NCI-H187 (cell line): Measurements from ENCODE around the gene SPOCD1.

Source experiments
- DNase-seq, 2 experiments: peaks; one replicate each; lab custom pipeline; 2025; lab: John Stamatoyannopoulos, UW

The SPOCD1 gene

DNA sequence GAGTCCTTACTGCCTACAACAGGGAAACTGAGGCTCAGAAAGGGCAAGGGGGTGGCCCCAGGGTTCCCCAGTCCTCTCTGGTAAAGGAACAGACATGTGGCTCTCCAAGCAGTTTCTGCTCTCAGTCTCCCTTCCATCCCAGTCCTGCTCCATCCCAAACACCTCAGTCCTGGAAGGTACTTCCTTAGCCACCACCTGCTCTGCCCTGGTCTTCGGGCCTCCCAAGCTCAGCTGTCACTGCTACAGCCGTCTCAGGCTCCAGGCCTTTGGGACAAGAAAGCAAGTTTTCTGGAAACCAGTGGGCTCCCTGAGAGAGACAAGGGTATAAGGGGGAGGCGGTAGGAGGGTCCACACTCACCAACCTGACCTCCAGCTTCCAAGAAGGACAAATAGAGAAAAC lies 28.6 kb downstream of the SPOCD1 start:
- no peak for DNase-seq

DNA sequence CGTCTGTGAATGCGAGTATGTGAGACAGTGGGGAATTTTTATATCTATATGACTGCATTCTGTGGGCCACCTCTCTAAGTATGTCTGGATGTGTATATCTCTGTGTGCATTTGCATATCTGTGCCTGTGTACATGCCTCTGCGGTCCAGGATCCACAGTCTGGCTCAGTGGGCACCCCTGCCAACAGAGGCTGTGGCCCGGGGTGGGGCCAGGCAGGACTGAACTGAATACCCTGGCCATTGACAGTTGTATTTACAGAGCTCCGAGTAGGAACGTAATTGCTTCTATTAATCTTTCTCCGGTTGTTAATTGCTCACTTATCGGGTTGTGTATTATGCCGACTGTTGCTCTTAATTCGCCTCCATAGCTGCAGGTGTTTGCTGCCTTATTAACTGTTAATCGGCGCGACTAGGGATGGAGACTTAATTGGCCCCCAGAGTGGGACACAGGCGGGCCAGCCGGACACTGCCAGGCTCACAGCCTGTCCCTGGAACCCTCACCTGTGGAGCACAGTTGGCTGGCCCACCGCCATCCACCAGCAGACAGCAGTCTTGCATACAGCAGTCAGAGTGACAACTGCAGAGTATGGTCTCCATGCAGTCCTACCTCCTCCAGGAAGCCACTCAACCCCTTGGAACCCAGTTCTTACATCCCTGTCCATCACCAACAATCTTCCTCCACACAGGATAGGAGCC lies 29.3 kb downstream of the SPOCD1 start:
- no peak for DNase-seq

DNA sequence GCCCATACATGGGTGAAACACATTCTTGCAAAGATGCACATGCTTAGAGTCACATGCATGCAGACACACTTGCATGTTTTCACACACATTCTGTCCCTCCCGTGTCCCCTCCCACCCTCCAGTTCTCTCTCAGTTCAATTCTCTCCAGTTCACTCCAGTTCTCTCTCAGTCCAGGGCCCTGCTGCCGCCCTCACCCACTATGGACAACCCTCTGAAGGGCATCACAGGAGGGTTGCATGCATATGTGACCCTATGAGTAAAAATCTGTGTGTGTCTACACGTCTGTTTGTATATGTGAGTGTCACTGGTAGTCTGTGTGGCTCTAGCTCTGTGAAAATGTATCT lies 29.9 kb downstream of the SPOCD1 start:
- no peak for DNase-seq

DNA sequence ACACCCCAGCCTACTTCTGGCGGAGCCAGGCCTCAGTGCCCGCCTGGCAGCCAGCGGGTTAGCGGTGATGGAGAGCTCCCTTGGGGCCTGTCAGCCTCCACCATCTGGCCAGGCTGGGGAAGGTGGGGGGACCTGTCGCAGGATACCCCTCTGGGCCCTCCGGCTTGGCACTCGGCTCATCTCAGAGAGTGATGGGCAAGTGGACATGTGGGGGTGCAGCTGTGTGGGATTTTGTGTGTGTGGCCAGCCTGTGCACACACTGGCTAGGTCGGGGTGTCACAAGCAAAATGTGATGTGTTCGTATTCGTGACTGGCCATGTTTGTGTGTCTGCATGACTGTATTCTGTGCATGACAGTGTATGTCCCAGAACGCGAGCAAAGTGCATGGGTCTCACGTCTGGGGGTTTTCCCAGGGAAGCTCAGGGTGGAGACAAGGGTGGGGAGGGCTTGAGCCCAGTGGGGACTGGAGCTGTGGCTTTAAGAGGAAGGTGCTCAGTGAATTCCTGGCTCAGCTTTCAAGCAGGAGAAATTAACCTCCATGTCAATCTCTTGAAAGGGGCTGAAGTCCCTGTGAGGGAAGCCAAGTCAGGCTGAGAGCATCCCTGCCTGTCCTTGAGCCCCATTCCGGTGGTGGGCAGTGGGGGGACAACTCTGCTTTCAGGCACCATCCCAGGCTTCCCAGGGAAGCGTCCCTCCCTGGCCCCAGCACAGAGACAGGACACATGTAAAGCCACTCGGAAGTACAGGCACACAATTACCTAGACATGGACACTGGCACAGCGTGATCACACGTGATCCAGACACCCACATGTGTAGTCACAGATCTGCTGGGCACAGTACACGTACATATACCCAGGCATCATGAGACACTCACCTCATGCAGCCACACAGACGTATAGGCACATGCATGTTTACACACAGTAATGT lies 30.5 kb downstream of the SPOCD1 start:
- DNase-seq = no peak

DNA sequence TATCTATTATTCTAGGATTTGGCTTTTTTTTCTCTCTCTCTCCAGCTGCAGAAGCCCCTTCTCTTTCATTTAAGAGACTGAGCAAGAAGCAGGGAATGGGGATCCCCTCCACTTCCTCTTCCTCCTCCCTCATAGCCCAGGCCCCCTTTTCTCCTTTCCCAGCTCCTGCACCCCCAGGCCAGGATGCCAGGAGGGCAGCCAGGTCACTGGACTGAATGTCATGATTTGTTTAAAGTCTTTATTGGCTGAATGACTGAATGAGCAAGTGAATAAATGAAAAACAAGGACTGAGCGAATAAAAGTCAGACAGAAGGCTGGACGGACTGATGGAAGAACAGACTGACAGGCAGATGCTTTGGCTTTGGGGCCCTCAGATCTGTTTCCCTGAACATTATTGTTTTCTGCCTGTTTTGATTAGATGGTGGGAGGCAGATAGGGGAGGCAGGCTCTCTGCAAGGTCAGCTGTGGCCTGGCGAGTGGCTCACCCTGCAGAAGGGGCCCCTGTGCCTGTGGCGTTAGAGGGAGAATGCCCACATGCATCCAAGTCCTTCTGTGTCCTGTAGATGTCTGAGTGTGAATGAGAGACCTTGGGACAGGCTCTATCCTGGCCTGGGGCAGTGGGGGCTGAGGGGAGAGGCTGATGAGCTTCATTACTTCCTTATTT lies 31.3 kb downstream of the SPOCD1 start:
- DNase-seq = no peak

DNA sequence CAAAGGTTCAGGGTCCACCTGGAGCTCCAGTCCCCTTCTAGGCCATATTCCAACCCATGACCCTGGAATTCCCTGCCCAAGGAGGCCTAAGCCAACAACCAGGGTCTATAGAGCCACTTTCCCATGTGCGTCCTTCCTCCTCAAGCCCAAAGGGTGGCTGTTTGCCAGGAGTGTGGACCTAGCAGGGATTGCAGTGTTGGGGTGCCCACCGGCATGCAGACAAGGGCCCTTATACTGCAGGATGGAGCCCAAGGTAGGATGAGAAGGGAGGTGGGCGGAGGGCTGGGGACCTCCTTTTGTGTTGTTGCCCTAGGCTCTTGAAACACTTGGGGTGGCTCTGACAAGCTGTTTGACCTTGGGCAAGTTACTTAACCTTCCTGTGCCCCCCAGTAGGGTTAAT lies 32.0 kb downstream of the SPOCD1 start:
- DNase-seq = no peak

DNA sequence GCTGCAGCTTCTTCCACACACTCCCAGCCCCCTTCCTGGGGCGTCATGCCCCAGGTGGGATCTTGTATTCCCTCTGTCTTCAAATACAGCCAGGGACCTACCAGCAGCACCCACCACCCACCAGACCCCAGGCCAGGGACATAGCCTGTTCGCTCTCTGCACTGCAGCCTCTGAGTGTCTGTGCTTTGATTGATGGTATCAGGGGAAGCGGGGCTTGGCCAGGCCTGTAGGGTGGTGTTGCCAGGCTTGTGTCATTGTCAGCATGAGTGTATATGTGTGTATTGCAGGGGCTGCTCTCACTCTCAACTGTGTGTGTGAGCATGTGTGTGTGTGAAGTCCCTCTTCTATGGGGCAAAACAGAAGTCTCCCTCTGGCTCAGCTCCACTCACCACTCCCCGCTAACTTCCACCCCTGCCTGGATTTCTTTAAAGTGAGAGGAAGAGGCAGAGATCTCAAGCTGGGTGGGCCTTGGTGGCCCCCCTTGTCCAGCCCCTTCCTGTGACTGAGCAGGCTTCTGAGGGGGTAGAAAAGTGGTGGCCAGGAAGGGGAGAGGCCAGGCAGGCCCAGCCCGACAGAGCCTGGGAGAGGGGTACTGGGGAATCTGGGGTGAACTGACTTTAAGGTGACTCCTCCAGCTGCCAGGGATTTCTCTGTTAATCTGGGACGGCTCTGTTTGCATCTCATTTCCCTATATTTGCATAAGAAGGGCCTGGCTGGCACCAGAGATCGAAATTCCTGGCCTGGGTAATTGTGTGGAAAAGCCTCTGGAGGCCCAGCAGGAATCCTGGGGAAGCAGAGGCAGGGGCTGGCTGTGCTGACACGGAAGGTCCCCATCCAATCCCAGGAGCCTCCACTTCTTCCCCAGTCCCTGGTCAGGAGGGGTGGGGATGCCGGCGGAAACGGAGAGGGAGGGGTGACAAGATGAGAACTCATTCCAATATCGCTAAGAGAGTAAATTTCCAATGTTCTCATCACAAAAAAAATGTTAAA lies 33.1 kb downstream of the SPOCD1 start:
- DNase-seq = no peak

DNA sequence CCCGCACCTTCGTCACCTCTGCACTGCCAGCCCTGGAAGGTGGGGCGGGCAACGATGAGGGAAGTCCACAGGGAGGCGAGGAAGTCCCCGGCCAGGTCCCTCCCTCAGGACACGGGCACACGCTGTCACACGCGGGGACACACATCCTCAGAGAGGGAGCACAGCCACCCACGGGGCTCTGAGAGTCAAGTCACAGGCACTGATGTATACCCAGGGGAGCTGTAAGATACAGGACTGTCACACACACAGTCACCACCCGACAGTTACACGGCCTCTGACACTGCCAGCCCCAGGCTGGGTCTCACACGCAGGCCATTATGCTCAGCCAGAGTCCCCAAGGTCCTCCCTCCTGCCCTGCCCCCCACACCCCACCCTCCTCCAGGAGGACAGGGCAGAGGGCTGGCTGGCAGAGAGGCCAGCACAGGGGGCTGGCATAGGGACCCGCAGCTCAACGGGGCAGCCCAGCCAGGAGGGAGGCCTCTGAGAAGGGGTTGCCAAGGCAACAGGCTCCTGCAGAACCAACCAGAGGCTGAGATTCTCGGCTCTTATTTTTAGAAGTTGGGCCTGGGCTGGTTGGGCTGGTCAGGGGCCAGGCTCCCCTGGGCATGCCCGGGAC lies 34.0 kb downstream of the SPOCD1 start:
- DNase-seq = no peak

DNA sequence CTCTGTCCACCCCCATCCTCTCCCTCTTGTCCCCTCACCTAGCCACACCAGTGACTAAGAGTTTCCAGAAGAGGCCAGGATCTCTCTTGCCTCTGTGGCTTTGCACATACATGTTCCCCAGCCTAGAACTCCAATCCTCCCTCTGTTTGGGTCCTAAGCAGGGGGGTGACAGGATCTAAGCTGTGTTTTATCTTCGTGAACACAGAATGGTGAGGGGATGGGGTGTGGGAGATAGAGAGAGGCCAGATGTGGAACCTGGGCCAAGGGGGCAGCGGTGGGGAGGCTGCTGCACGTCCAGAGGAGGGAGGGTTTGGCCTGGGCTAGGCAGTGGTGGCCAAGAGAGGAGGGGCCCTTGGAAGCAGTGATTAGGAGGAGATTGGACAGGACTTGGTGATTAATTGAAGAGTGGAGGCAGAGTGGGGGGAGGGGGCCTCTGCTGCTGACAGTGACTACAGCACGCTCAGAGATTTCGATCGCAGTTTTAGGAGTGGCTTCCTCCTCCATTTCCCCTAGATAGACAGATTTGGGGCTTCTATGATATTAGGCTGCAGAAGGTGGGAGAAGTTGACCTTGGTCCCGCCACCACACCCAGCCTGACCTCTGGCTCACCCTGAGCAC lies 34.6 kb downstream of the SPOCD1 start:
- DNase-seq = no peak

DNA sequence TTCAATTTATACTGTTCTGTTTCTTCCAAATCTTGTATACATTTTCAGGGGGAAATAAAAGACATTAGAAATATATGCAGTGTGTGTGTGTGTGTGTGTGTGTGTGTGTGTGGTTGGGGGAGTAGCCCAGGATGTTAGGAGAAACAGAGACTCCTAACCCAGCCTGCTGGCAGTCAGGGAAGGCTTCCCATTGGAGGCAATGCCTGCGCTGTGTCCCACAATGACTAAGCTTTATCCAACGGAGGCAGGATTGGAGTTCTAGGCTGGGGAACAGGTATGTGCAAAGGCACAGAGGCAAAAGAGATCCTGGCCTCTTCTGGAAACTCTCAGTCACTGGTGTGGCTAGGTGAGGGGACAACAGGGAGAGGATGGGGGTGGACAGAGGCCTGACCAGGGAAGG lies 35.2 kb downstream of the SPOCD1 start:
- no peak for DNase-seq

DNA sequence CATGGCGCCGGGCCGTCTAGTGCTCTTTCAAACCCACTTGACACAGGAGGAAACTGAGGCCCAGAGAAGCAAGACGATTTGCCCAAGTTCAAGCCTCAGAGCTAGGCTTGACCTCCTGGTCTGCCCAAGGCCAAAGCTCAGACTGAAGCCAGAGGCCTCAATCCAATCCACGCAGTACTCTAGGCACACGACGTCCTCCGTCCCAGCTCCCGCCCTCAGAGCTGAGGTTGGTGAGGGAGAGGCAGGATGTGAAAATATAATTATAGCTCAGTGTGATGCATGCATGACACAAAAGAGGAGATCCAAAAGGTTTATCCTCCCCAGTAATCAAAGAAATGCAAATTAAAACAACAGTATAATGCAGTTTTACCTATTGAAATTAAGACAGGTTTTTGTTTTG lies 36.1 kb downstream of the SPOCD1 start:
- no peak for DNase-seq

DNA sequence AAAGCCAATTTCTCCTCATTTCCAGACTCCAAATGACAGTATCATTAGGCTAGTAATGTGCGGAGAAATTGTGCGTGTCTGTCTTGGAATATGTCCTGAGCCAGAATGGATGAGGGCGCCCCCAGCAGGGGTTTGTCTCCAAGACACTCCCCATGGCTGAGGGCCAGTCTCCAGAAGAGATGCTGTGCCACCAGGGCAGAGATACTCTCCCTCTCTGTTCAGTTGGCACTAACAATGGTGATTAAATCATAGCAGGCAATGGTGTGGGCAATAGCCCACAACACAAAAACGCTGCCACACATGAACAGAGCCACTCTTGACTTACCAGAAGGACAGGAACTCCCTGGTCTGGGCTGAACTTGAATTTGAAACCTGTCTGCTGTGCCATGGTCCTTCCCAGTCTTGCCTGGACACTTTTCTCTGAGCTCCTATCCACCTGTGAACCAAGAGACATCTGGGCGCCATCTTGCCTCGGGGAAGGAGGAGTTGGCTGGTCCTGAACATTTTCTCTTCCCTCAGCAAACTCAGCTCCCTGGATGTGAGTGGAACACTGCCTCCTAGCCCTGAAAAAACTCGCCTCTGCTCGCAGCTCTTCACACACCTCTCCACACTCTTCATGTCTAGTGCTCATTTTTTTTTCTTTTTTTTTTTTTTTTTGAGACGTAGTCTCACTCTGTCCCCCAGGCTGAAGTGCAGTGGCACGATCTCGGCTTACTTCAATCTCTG lies 36.9 kb downstream of the SPOCD1 start:
- DNase-seq = no peak

DNA sequence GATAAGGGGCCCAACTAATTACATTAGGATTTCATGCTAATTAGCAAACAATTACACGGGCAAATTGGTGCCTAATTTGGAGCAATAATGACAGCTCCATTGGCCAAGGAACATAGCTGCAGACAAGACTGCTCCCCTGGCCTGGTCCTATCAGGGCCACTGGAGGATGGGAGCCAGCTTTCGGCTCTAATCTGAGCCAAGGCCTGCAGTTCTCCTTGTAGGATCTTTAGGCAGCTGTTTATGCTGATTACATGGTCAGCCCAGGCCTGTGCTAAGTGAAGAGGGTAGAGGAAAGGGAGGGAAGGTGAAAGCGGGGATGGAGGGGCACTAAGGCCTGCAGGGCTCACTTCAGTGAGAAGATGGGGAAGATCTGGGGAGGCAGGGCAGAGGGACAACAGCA lies 39.3 kb downstream of the SPOCD1 start:
- DNase-seq = no peak

DNA sequence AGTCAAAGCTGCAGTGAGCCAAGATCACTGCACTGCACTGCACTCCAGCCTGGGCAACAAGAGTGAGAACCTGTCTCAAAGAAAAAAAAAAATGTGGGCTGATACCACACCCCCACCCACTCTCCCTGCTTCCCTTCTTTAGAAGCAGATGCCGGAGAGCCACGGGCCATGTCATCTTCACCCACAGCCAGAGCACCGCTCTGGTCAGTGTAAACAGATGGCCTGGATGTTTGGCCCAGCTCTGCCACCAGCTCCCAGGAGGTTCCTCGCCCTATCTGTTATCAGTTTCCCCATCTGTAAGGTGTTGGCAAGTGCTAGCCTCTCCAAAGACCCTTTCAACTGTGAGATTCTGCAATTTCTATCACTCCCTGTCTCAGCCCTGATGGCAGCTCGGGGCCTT lies 39.8 kb downstream of the SPOCD1 start:
- no peak for DNase-seq

DNA sequence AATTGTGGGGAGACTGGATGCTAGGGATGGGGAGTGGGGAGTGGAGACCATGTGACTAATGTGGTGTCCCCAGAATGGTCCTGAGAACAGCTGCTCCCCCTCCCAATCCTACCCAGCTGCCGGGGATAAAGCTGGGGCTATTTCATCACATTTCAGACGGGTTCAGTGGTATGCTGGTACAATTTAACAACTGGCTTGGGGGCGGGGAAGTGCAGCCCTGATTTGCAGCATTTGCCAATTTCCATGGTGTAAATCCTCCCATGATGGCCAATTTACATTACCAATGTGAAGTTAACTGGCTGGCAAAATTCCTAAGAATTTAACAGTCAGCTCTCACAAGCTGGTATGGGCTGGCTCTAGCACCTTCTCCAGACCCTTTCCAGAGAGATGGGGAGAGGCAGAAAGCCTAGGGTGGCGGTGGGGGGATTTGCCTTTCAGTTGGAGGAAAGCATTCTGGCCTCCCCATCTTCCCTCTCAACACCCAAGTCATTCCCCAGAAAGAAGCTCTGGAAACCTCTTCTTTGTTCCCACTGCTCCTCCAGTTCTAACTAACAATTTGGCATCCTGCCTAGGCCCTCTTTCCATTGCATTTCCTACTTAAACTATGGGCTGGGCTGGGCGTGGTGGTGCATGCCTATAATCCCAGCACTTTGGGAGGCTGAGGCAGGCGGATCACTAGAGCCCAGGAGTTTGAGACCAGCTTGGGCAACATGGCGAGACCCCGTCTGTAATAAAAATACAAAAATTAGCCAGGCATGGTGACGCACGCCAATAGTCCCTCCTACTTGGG lies 40.4 kb downstream of the SPOCD1 start:
- DNase-seq = no peak

DNA sequence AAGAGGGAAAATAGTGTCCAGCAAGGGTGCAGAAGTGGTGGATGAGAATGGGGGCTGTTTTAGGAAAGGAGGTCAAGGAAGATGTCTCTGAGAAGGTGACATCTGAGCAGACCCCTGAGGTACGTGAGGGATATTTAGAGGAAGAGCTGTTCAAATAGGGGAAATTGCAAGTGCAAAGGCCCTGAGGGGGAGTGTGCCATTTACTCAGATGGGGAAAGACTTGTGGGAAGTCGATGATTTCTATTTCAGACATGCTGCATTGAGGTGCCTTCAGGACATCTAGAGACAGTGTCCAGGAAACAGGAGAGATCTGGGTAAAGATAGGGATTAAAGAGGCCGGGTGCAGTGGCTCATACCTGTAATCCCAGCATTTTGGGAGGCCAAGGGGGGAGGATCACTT lies 41.3 kb downstream of the SPOCD1 start:
- DNase-seq = no peak

DNA sequence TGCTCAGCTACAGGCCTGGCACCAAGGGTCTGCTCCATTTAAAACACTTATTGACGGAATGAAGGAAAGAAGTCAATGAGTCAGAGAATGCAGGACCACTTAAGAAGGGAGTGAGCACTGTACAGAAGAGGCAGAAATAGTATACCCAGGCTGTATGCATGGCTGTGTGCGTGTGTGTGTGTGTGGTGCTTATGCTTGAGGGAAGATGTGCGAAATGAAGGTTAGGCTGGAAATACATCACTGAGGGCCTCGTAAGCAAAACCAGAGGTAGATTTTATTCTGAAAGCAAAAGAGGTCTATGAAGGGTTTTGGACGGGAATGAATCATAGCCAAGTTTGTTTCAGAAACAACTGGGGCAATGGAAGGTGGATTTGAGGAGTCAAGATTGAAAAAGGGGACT lies 42.0 kb downstream of the SPOCD1 start:
- DNase-seq = no peak

DNA sequence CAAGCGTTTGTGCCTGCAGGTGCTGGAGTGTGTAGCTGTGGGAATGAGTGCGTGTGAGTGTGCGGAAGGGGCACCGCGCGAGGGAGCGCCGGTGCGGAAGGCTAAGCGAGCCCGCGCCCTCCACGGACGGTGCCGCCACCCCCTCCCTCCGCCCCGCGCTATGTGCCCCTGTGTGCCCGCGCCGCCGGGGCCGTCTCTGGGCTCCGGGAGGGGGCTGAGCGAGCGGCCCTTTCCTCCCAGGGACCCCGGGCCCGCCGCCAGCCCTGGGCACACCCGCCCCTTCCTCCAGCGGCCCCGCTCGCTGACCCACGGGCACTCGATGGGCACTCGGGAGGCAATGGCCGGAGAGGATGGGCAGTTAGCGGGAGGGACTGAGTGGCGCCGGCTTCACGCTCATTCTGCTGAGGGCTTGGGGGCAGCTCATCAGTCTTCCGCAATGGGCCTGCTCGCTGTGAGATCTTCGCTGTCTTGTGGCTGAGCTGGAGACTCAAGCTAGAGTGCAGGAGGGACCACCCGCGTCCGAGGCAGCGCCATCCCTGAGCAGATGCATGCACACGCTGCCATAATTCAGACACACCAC lies 43.1 kb downstream of the SPOCD1 start:
- DNase-seq = no peak
